Measurements from ENCODE around the gene HLA-E.
"Not testable (repeated sequence)": the region's sequence is repeated elsewhere in the genome, so short reads cannot be mapped to it uniquely, and the experiment has no call there.

Gene HLA-E

DNA sequence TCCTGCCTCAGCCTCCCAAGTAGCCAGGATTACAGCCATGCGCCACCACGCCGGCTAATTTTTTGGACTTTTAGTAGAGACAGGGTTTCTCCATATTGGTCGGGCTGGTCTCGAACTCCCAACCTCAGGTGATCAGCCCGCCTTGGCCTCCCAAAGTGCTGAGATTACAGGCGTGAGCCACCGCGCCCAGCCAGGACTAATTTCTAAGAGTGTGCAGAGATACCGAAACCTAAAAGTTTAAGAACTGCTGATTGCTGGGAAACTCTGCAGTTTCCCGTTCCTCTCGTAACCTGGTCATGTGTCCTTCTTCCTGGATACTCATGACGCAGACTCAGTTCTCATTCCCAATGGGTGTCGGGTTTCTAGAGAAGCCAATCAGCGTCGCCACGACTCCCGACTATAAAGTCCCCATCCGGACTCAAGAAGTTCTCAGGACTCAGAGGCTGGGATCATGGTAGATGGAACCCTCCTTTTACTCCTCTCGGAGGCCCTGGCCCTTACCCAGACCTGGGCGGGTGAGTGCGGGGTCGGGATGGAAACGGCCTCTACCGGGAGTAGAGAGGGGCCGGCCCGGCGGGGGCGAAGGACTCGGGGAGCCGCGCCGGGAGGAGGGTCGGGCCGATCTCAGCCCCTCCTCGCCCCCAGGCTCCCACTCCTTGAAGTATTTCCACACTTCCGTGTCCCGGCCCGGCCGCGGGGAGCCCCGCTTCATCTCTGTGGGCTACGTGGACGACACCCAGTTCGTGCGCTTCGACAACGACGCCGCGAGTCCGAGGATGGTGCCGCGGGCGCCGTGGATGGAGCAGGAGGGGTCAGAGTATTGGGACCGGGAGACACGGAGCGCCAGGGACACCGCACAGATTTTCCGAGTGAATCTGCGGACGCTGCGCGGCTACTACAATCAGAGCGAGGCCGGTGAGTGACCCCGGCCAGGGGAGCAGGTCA is at the start of gene HLA-E:
TSS of gene HLA-E (plus strand) at position 429 of the 945 bp plus-strand sequence. CDS start at position 452, 23 bp downstream.
- peak; percentile 99 for DNase-seq

DNA sequence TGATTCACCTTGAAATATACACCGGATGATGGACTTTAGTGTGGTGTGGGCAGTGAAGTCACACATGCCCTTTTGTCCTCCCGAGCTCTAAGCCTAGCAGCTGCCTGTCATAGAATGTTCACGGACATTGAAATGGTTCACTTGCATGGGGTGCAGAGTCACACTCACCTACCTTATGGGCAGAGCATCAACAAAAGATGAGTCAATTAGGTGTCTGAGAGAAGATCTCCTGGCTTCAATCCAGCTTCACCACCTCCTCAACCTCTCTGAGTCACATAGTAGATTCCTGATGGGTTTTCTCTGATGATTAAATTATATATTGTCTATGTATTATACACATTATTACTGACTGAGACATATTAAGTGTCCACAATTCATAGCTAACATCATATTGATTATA is 48.1 kb upstream of the HLA-E start:
- DNase-seq, result no peak

DNA sequence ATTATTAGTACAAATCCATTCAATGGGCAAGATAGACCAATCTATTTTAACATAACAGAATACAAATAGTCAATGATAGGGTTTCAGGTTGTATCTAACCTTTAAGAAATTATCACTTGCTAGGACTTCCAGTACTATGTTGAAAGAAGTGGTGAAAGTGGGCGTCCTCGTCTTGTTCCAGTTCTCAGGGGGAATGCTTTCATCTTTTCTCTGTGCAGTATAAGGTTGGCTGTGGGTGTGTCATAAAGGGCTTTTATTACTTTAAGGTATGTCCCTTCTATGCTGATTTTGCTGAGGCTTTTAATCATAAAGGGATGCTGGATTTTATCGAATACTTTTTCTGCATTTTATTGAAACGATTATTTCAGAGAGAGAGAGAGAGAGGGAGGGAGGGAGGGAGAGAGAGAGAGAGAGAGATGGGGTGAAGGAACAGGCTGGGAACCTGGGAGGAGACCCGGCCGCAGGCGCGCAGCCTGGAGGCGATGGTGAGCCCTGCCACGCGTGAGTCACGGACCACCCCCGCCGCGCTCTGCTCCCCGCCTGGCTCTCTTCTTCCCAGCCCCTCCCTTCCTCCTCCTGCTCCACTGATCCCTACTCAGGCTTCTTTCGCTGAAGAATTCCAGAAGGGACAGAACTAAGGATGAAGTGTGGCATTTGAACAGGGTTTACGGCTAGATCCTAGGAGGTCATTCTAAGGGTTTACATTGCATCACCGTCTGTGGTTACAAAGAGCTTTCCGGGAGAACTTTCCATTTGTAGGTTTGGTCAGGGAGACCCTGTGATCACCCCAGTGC is 45.5 kb upstream of the HLA-E start:
- no peak for DNase-seq

DNA sequence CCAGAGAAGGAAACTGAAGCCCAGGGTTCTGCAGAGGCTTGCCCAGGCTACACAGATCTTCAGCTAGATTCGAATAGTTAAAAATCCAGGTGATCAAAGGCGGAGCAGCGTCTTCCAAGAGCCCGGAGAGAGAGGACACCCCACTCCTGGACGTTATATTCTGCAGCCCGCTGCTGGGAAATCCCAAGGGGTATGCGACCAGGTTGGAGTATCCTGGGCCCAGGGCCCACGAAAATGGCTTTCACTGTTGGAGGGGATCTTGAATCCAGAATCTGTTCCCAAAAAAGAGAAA is 44.9 kb upstream of the HLA-E start:
- DNase-seq, result no peak

DNA sequence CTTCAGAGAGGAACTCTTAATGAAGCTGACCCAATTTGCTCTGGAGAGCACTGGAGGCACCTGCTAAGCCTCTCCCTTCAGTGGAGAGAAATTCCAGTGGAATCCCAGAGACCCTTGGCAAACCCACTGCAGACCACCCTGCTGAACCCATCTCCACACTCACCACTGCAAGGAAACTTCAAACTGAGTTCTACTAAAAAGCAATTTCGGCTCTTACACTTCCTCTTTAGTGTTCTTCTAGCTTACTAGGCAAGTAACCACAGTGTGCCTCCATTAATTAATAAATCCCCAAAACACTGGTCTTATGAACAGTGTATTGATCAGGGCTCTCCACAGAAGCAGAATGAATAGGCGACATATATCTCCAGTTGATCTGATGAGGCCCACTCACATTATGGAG is 43.0 kb upstream of the HLA-E start:
- DNase-seq, result no peak

DNA sequence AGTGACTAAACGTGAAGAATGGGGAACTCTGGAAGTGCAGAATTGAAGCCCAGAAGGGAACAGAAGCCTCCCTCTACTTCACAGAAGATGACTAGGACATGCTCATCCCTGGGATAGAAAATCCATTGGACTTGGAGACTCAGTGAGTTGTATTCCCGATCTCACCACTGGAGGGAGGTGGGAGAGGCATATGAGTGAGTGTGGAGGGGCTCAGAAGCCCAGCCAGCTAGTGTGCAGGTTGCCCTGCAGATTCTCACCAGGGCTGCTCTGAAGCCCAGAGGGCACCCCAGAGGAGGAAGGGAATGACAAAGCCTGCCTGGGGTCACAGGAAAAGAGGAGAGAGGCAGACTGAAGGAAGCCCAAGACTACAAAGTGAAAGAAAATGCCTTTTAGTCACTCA is 42.1 kb upstream of the HLA-E start:
- no peak for DNase-seq

DNA sequence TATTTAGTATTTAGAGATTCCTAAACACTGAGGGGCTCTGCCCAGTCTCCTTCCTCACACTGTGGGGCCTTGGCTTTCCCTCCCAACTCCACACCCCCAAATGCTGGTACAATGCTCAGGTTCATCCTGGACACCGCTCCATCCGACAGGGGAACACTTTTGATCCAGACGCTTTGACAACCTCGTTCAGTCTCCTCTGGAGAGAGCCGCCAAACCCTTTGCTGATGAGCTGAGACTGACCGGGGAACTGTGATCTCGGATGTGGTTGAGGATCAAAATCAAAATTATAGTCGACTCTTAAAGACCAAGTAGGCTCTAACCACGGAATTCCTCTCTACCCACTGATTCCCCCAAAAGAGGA is 38.8 kb upstream of the HLA-E start:
- no peak for DNase-seq

DNA sequence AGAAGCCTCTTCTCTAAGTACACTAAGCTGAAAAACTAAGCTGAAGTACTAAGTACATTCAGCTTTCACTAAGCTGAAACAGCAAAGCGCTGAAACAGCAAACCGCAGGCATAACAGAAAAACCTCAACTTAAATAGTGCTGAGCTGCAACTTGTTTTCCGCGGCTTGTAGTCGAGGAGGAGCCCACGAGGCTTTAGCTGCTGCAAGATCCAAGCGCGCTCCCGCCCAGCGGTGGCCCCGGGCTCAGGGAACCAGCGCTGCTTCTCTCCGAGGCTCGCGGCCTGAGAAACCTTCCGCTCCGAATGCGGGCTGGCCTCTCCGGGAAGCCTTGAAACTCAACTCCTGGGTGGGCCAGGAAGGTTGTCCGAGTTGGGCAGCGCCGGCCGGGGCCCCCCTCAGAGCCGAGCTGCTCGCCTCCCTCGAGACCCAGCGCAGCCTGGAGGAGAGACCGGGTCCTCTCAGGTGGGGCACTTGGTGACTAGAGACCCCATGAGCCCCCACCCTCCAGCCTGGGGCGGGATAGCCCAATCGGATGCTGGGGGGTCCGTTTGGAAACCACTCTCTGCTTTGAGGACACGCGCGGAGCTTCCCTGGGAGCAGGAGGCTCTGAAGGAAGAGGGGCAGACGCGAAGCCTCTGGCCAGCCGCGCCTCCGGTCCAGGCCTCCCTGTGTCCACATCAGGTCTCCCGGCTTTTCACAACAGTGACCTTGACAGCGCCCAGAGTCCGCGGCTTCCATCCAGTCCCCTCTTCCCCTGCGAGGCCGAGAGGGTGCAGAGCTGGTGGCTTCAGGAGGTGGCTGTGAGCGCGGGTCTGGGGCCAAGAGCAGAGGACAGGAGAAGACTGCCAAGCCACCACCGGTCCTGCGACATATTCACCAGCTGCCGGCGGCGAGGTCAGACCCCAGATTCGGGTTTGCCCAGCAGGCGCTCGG is 38.1 kb upstream of the HLA-E start:
- DNase-seq, result peak; percentile 71

DNA sequence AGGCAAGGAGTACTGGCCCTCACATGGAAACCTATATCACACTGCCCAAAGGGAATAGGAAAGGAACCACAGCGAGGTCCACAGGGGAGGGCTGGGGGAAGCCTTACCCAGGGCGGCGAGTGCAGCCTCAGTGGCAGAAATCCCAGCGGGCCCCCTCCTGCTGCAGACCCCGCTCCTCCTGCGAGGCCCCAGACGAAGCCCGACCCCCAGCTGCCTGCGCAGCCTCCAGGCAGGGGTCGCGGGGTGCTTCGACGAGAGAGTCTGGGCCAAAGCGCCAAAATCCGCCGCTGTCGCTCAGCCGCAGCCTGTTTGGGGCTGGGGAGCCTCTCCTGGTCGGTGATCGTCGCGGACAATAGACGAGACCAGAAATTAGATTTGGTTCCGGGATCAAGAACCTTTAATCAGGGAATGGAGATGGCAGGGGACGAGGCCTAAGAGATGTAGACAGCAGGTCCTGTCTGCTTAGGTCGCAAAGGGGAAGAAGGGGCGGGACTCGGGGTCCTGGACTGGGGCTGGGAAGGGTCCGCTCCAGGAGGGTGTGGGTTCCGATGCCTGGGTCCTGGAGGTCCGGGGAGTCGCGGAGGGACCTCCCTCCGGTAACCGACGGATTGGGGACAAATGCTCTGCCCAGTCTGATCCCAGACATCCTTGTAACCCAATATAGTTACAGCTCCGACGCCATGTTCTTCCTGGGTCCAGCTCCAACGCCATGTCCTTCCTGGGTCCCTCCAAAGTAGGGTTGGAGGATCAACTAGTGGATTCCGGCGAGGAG is 36.4 kb upstream of the HLA-E start:
- no peak for DNase-seq

DNA sequence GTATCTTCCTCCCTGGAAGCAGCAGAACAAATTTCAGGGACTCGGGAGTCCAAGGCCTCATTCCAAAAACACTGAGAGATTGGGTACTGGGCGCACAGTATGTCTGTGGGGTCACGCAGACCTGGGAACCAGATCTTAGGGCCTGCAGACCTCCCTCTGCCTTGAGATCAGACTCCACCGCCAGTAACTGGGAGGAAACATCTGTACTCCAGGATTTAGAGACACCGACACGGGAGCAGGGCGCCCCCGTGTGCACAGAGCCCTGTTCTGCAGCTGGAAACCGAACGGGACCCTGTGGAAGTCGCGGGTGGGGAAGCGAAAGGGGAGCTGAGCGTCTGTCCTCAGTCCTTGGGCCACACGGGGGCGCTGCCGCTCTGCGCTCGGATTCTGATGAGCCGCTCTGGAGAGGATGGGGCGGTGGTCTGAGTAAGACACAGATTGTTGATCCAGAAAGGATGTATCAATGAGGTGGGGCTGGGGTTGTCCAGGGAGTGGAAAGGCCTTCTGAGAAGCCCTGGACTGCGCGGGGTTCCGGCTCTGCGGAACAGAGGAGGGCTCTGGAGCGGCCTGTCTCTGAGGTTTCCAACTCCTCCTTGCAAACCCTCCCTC is 35.7 kb upstream of the HLA-E start:
- DNase-seq, result peak; percentile 87

DNA sequence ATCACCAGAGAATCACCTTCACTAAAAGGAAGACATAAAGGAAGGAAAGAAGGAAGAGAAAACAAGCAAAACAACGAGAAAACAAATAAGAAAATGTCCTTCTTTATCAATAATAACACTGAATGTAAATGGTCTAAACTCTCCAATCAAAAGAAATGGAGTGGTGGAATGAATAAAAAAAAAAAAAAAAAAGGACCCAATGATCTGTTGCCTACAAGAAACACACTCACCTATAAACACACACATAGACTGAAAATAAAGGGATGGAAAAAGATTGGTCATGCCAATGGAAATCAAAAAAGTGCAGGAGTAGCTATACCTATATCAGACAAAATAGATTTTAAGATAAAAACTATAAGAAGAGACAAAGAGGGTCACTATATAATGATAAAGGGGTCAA is 30.2 kb upstream of the HLA-E start:
- DNase-seq, result no peak

DNA sequence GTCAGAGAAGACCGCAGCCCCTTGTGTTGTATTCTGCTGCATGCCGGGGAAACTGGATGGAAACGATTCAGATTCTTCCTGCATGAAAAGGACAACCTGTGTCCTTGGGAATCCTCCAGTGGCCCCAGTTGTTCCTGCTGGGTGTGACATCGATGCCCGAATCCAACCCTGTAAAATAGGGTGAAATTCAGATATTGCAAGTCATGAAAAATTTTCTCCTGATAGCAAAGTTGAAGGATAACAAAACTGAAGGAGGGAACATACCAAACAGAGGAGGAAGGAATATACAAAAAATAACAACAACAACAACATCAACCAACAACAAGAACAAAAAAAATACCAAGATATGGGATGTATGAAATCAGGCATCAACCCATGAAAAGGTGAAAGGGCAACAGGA is 28.3 kb upstream of the HLA-E start:
- DNase-seq, result no peak

DNA sequence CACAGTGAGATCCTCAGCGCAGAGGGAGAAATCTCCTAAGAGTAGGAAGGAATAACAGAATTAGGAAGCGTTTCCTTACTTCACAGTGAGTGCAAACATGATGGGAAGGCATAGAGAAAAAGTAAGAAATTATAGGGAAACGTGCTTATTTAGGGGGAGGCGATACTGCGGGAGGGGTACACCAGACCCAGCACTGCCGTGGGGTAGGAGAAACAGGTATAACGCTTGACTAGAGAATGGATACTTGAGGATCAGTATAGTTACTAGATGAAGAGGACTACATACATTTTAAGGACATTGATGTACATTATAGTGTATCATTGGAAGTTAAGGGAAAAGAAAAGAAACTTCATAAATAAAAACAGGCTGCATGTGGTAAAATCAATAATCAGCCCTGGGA is 26.8 kb upstream of the HLA-E start:
- DNase-seq, result no peak

DNA sequence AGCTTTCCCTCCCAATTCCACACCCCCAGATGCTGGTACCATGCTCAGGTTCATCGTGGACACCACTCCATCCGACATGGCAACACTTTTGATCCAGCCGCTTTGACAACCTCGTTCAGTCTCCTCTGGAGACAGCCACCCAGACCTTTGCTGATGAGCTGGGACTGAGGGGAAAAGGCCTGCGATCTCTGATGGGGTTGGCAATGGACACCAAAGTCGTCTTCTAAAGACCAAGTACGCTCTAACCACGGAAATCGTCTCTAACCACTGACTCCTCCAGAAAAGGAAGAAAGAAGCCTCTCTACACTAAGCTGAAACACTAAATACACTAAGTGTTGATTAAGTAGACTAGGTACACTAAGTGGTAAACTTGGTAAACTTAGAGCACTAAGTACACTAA is 26.1 kb upstream of the HLA-E start:
- no peak for DNase-seq

DNA sequence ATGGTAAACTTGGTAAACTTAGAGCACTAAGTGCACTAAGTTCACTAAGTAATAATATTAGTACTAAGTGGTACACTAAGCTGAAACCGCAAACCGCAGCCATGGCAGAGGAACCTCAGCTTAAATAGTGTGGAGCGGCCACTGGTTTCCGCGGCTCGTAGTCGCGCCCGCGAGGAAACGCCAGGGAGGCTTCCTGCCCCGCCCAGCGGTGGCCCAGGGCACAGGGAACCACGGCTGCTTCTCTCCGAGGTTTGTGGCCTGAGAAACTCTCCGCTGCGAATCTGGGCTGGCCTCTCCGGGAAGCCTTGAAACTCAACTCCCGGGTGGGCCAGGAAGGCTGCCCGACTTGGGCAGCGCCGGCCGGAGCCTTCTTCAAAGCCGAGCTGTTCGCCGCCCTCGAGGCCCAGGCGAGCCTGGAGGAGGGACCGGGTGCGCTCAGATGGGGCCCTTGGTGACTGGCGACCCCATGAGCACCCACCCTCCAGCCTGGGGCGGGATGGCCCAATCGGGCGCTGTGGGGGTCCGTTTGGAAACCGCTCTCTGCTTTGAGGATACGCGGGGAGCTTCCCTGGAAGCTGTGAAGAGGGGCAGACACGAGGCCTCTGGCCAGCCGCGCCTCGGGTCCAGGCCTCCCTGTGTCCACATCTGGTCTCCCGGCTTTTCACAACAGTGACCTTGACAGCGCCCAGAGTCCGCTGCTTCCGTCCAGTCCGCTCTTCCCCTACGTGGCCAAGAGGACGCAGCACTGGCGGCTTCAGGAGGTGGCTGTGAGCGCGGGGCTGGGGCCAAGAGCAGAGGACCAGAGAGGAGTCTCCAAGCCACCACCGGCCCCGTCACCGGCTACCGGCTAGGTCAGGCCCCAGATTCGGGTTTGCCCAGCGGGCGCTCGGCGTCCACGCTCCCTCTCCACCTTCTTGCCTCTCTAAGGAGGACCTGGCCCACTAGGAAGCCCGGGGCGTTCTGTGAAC is 25.4 kb upstream of the HLA-E start:
- peak; percentile 79 for DNase-seq

DNA sequence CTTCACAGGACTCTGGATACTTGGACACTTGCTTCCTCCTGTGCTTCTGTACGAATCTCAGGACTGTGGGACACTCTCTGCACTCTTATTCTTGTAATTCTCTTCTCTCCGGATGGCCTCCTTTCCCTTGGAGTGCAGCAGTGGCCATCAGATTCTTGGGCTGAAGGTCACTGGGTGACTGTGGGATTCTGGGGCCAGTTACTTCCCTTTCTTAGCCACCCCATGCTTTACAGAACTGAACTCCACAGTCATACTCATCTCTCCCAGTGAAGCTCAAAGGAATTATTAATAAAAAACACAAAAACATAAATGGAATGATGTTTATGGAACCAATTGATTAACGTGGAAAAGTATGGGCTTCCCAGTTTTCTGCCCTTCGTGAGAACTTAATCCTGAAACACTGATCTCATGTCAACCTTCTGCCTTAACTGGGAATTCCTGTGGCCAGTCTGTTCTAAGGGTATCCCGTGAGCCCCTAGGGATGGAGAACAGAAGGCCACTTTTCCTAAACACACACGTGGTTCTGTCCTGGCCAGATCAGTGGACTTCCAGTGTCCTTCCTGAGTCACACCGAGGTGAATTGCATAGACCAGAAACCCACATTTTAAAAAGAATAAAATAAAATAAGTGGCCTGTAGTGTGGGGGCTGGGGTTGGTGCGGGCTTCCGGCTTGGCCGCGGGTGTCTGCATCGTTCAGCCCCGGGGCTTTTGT is 23.6 kb upstream of the HLA-E start:
- no peak for DNase-seq

DNA sequence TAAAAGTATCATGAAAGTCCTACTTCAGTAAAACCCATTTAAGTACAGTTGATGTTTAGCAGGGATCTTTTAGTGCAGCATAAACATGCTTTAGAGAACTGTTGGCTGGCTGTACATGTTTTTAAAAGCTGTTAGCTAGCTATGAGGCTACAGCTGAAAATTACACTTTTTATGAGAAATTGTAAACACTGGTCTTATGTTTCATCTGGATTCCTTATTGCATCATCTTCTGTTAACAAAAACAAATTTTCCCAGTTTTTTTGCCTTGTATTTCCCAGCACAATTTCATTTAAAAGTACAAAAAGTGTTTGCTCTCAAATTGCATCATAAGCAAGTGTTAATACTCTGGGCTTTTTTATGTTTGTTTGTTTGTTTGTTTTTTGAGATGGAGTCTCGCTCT is 18.3 kb upstream of the HLA-E start:
- DNase-seq, result no peak

DNA sequence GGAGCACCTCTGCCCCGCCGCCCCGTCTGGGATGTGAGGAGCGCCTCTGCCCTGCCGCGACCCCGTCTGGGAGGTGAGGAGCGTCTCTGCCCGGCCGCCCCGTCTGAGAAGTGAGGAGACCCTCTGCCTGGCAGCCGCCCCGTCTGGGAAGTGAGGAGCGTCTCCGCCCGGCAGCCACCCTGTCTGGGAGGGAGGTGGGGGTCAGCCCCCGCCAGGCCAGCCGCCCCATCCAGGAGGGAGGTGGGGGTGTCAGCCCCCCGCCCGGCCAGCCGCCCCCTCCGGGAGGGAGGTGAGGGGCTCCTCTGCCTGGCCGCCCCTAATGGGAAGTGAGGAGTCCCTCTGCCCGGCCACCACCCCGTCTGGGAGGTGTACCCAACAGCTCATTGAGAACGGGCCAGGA is 14.2 kb upstream of the HLA-E start:
- not testable (repeated sequence) for DNase-seq

DNA sequence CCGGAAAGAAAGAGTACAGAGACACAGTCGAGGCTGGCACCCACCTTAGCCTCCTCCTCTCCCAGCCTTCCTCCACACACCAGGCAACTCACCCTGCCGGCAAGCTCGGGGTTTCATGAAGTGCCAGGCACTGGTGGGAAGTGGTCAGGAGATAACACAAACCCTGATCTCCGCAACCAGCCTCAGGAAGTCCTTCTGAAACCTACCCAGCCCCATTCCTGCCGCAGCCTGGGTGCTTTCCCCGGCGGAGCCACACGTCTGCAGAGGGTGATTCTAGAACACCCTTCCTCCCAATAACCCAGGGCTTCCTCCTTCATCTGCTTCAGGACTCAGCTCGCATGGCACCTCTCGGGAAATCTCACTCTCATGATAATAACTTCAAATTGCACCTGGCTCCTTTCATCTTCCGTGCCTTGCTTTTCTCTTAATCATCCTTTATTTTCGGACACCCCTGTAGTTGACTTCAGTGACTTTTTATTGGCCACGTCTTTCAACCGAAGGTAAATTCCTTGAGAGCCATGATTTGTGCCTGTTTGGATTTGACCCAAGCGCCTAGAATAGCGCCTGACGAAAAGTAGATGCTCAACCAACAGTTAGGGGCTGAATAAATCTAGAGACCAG is 8.7 kb upstream of the HLA-E start:
- peak; percentile 80 for DNase-seq
